Ascending aorta (tissue), 2 donors: ENCODE results near the gene ARHGAP8. TPM values are rescaled to one million over a fixed set of nuclear protein-coding genes. Genes with fewer than 3 reads are reported as not detected.
"Not testable (repeated sequence)": the region's sequence is repeated elsewhere in the genome, so short reads cannot be mapped to it uniquely, and the experiment has no call there.

Experiments
- DNase-seq, 2 donors: peaks; one replicate each; pipeline ENCODE4 v3.0.0-alpha.2; 2019; ENCODE audit warnings: low spot score in 2 of 2
- H3K27ac ChIP-seq, 2 donors: fragments of 200-600 bp; sonication (generic); one replicate each; pipeline ENCODE4 v1.5.1; 2016 to 2017; ENCODE audit warnings: mild to moderate bottlenecking in 1 of 2
- H3K27me3 ChIP-seq: fragments of 200-600 bp; sonication (generic); one replicate; pipeline ENCODE4 v1.5.1; 2017
- H3K36me3 ChIP-seq, 2 donors: fragments of 200-600 bp; sonication (generic); one replicate each; pipeline ENCODE4 v1.5.1; 2016
- H3K4me1 ChIP-seq, 2 donors: fragments of 200-600 bp; sonication (generic); one replicate each; pipeline ENCODE4 v1.5.1; 2016 to 2017; ENCODE audit warnings: mild to moderate bottlenecking in 1 of 2
- H3K4me3 ChIP-seq, 2 donors: fragments of 200-600 bp; sonication (generic); one replicate each; pipeline ENCODE4 v1.5.1; 2016 to 2017; ENCODE audit warnings: mild to moderate bottlenecking in 1 of 2
- H3K9me3 ChIP-seq, 2 donors: fragments of 200-600 bp; sonication (generic); one replicate each; pipeline ENCODE4 v1.5.1; 2016
- CTCF ChIP-seq, 3 experiments: fragments of 200-600 bp in 2 of 3; fragments of 450-650 bp in 1 of 3; sonication (generic) in 2 of 3; IDR thresholded peaks; one replicate each; pipeline ENCODE4 v1.5.1; 2016 to 2019; ENCODE audit warnings: antibody characterized with exemption in 3 of 3, mild to moderate bottlenecking in 1 of 3, moderate library complexity in 1 of 3
- intact Hi-C: fragments of 100-400 bp; cut with DNase I; formaldehyde crosslinking; loops from one replicate; pipeline ENCODE4 v1.15.1; 2023
- total RNA-seq: library from RNA; depleted of rRNA; stranded (reverse); fragments of >200 nt; gene quantifications from one replicate; pipeline ENCODE4 v1.1.0, GENCODE V29; 2016

ARHGAP8 gene
- total RNA-seq, 1 donor from 2014 or later, result not detected

DNA sequence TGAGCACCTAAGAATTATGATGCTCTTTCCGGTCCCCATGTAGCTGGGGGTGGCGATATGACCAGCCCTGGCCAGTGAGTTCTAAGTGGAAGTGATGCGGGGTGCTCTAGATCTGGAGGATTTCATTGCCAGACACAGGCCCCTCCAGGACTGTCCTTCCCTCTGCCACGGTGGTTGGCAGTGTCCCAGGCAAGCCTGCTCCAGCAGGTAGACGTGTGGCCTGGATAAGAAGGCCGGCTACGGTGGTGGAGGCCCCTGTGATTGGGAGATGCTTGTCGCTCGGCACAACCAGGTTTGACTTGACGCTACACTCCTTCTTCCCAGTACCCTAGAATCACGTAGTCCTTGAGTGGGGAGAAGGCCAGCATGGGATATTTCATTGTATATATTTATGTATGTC lies 9.1 kb upstream of the ARHGAP8 start:
- no peaks in the 10 kb centered on the region for H3K9me3 ChIP-seq
- no peak for TF ChIP-seq CTCF (IDR thresholded peaks at IDR 0.05)
- H3K36me3 ChIP-seq, result no peaks in the 10 kb centered on the region
- intact Hi-C loops, result no loop called here
- no peaks in the 10 kb centered on the region for H3K27me3 ChIP-seq
- H3K4me3 ChIP-seq, result no peak overlapping the region
- no peak overlapping the region for H3K27ac ChIP-seq
- no peaks in the 10 kb centered on the region for H3K4me1 ChIP-seq
- no peak for DNase-seq

- Histone ChIP-seq H3K36me3 (no peaks in the 10 kb centered on the region), H3K27ac (no peak overlapping the region), H3K27me3 (no peaks in the 10 kb centered on the region), H3K4me3 (no peak overlapping the region), H3K9me3 (no peaks in the 10 kb centered on the region), H3K4me1 (no peaks in the 10 kb centered on the region)
- DNase-seq, result no peak
- intact Hi-C loops, result no loop called here
- no peak for TF ChIP-seq CTCF (IDR thresholded peaks at IDR 0.05)
Observed at GRCh38 chr22:44743804-44744211, 8.6 kb upstream of the ARHGAP8 start.

DNA sequence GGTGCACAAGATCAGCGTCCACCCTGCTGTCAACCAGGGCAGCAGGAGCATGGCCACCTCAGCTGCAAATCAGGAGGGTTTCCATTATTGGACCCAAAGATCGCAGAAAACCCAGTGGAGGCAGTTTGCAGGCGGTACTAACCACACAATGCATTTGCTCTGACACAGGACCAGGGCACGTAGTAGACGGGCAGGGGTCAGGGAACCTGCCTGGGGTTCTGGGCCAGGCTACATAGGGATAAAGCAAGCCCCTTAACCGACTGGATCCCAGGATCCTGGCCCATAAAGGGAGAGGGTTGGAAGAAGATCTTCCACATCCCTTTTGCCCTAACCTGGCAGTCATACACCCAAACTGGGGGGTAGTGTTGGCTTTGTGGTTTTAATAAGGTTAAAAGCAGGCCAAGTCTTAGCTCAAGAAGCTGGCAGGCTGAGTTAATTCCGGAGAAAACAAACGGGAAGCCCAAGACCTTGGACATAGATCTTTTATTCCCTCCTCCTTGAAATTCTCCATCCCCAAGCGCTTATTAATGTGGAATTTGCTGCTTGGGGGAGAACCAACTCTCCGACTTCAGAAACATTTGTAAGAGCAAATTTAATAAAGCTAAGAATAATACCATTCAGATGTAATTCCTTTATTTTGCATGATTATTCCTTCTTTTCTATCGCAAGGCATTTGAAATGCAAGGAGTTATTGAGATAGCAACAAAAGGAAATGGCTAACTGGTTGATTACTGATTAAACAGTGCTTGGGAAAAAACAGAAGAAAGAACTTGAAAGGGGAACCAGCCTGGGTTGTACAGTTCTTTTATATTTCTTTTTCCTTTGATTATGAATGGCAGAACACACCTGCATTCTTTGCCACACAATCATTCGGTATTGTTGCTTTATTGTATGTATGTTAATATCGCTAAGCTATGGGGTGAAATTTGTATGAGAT lies 6.3 kb upstream of the ARHGAP8 start:
- no peaks in the 10 kb centered on the region for H3K9me3 ChIP-seq
- no peaks in the 10 kb centered on the region for H3K27me3 ChIP-seq
- H3K4me3 ChIP-seq, result no peak overlapping the region
- H3K27ac ChIP-seq, result no peak overlapping the region
- no peak for TF ChIP-seq CTCF (IDR thresholded peaks at IDR 0.05)
- H3K36me3 ChIP-seq, result no peaks in the 10 kb centered on the region
- intact Hi-C loops, result no loop called here
- no peak for DNase-seq
- H3K4me1 ChIP-seq, result no peaks in the 10 kb centered on the region

DNA sequence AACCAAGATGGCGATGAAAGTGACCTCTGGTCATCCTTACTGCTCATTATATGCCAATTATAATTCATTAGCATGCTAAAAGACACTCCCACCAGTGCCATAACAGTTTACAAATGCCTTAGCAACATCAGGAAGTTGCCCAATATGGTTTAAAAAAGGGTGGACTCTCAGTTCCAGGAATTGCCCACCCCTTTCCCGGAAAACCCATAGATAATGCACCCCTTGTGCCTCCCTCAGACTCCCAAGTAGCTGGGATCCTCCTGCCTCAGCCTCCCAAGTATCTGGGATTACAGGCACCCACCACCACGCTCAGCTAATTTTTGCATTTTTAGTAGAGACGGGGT lies 4.6 kb upstream of the ARHGAP8 start:
- DNase-seq, H3K9me3 ChIP-seq, intact Hi-C loops, H3K4me3 ChIP-seq, H3K4me1 ChIP-seq, H3K27ac ChIP-seq, H3K36me3 ChIP-seq: not testable (repeated sequence)
- H3K27me3 ChIP-seq, result peaks cover 12% of the 10 kb centered on the region

DNA sequence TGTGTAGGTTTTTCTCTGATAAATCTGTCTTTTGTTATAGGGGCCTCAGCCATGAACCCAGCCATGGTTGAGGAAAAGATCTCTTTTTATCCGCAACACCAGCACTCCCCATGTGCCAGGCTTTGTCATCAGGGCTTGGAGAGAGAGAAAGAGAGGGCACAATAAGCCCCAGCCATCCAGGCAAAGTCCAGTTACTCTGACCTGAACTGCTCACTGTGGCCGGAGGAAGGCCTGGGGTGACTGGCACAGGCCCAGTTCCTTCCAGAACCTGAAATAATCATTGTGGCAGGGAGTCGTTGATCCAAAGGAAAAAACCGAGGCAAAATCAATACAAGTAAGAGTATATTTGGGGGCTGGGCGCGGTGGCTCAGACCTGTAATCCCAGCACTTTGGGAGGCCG lies 3.9 kb upstream of the ARHGAP8 start:
- TF ChIP-seq CTCF (IDR thresholded peaks at IDR 0.05), result no peak

GRCh38 chr22:44750481-44750880 lies 1.9 kb upstream of the ARHGAP8 start:
- DNase-seq, result no peak
- H3K9me3 ChIP-seq, result no peaks in the 10 kb centered on the region
- intact Hi-C loops, result no loop called here
- no peak for TF ChIP-seq CTCF (IDR thresholded peaks at IDR 0.05)
- peaks cover 17% of the 10 kb centered on the region for H3K27me3 ChIP-seq
- no peaks in the 10 kb centered on the region for H3K36me3 ChIP-seq
- no peak overlapping the region for H3K4me3 ChIP-seq
- no peak overlapping the region for H3K27ac ChIP-seq
- H3K4me1 ChIP-seq, result no peaks in the 10 kb centered on the region

More for the DNA sequence above, 3.9 kb upstream of the ARHGAP8 start:
- H3K4me3 ChIP-seq, result no peak overlapping the region
- intact Hi-C loops, result no loop called here
- no peaks in the 10 kb centered on the region for H3K9me3 ChIP-seq
- H3K27me3 ChIP-seq, result peaks cover 13% of the 10 kb centered on the region
- H3K27ac ChIP-seq, result no peak overlapping the region
- H3K36me3 ChIP-seq, result no peaks in the 10 kb centered on the region
- DNase-seq, result no peak
- no peaks in the 10 kb centered on the region for H3K4me1 ChIP-seq
